NCI-H2227 (cell line): ENCODE measurements around the gene SDF4.
"Not testable (repeated sequence)": the region's sequence is repeated elsewhere in the genome, so short reads cannot be mapped to it uniquely, and the experiment has no call there.

Experiments
- DNase-seq: peaks from one replicate; lab custom pipeline; 2025; ENCODE audit not compliant: unreplicated experiment; lab: John Stamatoyannopoulos, UW

The SDF4 gene

DNA sequence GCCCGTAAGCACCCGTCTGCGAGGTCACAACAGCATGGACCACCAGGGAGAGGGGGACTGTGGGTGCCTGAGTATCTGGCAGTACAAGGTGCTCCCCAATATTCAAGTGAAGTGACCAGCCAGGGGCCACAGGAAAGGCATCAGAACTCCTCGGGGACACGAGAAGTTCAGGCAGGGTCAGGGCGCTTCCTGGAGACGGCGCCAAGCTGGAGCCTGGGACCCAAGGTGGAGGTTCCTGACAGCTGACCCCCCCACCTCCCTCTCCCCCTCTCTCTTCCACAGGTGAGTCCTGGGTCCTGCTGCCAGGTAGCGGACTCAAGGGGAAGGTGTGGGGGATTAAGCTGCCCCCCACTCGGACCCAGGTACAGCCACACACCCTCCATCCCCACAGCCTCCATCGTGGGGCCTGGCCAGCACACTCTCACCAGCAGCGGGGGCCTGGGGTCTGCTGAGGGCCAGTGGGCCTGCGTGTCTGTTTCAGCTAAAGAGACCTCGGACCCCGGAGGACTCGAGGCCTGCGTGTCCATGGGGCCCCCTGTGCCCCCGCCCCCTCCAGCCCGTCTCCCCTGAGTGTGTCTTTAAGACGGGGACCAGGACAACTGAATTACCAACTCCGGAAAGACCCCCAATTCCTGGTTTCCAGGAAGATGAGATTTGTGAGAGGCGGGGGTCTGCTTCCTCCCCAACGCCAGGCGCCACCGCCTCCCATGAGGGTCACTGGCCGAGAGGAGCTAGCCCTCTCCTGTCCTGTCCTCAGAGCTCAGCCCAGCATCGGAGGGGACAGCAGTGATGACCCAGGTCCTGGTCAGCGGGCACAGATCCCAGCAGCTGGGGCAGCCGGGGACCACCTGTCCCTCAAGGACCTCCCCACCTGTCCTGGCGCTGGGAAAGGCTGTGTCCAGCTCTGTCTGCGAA is 31.6 kb downstream of the SDF4 start:
- no peak for DNase-seq

DNA sequence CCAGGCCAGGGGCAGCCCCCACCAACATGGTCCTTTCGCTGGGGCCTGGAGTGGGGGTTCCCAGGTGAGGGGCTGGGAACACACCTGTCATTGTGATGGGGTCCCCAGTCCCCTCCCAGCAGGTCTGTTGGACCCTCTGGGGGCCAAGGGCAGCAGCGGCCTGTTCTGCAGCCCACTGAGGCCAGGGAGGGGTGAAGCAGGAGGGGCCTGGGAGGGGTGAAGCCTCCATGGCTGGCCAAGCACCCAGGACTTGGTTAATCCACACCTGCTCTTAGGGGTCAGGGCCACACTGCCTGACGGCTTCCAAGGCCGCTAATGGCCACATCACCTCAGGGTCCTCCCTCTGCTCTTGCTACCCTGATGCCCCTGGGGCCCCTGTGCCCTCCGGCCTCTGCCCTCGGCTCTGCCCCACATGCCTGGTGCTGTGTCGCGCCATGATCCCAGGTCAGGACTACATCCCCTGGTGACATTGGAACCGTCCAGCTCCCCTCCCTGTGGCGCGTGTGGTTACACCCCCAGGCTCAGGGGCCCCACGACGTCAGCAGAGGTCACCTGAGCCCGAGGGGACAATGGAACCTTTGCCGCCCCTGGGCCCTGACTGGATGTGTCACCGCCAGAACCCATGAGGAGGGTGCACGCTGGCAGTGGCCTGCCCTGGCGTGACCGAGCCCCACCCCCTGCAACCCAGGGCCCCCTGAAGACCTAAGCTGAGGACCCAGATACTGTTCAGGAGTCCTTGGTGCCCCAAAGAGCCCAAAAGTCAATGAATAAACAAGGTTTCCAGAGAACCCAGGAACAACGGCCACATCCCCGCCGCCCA is 32.5 kb downstream of the SDF4 start:
- DNase-seq, result no peak

DNA sequence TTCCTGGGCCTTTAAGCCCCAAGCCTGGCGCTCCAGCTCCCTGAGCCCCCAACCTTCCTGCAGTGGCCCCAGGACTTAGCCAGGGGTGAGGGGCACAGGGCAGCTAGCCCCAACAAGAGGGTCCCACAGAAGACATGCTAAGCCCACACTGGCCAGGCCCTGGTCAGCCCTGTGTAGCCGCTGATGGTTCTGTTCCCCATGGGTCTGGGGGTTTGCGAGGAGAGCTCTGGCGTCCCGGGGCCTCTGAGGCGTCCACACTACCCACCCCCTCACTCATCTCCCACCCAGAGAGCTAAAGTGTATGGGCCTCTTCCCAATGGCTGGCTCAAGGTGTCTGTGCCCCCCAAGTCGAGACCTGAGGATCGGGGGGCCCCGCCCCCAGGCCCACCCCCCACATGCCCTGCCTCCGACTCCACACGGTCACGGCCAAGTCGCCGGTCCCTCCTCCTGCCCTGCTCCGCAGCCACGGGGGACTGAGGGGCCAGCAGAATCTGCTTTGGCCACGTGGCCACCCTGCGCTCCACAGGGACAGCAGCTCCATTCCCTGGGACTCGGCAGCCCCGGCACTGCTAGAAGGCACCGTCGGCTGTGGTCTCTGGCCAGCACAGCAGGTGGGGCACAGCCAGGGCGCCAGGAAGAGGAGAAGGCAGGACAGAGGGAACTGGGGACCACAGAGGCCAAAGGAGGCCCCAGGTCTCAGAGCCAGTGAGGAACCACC is 33.2 kb downstream of the SDF4 start:
- DNase-seq, result no peak

DNA sequence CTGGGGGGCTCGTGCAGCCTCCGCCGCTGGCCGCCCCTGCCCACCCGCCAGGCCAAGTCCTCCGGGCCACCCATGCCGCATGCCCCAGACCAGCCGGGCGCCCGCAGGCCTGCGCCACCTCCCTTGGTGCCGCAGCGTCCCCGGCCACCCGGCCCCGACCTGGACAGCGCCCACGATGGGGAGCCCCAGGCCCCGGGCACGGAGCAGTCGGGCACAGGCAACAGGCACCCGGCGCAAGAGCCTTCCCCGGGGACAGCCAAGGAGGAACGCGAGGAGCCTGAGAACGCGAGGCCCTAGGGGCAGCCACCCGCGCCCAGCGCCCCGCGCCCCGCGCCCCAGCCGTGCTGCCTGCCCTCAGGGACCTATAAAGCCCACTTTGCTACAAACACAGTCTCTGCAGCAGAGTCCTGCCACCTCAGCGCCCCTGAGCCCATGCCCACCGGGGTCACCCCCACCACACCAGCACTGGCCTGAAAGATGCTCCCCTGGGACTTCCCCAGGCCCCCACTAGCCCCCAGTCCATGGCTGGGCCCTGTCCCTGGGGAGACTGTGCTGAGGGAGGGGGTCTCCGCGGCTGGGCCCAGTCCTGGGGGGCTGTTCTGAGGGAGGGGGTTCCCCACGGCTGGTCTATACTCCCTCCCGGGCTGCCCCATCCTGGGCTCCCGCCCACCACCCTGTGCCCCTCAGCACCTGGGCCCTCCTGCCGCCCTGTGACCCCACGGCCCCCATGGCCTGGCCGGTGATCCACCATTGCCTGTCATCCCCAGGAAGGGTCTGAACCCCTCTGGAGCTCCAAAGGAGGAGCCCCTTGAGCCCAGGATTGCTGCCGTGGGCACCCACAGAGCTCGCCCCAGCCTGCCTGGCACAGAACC is 34.0 kb downstream of the SDF4 start:
- no peak for DNase-seq

GRCh38 chr1:1197188-1197500 is 34.7 kb downstream of the SDF4 start:
- no peak for DNase-seq

GRCh38 chr1:1196431-1197187 is 35.2 kb downstream of the SDF4 start:
- no peak for DNase-seq

GRCh38 chr1:1195726-1196125 is 36.1 kb downstream of the SDF4 start:
- not testable (repeated sequence) for DNase-seq

- DNase-seq, result no peak
These were observed 37.1 kb downstream of the SDF4 start for GRCh38 chr1:1194723-1195122.

DNA sequence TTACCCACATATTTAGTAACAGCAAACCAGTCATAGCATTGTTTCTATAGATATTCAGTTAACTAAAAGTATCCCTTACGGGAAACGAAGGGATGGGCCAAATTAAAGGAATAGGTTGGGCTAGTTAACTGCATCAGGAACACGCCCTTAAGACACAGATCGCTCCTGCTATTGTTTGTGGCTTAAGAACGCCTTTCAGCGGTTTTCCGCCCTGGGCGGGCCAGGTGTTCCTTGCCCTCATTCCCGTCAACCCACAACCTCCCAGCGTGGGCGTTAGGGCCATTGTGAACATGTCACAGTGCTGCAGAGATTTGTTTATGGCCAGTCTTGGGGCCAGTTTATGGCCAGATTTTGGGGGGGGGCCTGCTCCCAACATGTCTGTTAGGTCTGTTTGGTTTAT is 40.1 kb downstream of the SDF4 start:
- DNase-seq, result no peak

DNA sequence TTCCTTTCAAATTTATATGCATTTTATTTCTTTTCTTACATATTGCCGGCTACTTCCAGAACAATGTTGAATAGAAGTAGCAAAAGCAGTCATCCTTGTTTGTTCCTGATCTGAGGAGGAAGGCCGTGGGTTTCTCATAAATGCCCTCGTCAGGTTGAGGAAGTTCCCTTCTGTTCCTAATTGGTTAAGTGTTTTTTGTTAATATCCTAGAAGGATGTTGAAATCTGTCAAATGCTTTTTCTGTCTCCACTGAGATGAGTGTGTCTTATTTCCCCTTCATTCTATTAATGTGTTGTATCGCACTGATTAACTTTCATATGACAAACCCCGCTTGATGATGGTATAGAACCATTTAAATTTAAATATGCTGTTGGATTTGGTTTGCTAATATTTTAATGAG is 42.7 kb downstream of the SDF4 start:
- no peak for DNase-seq

DNA sequence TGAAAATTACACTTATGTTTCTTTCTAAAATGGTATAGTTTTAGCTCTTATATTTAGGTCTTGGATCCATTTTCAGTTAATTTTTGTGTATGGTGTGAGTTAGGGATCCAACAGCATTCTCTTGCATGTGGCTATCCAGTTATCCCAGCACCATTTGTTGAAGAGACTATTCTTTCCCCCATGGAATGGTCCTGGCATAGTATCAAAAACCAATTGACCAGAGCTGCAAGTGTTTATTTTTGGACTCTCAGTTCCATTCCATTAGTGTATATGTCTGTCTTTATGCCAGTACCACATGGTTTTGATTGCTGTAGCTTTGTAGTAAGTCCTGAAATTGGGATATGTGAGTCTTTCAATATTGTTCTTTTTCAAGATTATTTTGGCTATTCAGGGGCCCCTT is 43.9 kb downstream of the SDF4 start:
- DNase-seq, result no peak

- DNase-seq, result no peak
These were observed 46.6 kb downstream of the SDF4 start for GRCh38 chr1:1185101-1185765.

GRCh38 chr1:1183833-1184775 is 47.7 kb downstream of the SDF4 start:
- DNase-seq, result no peak

- no peak for DNase-seq
These were observed 48.5 kb downstream of the SDF4 start for GRCh38 chr1:1183221-1183747.

DNA sequence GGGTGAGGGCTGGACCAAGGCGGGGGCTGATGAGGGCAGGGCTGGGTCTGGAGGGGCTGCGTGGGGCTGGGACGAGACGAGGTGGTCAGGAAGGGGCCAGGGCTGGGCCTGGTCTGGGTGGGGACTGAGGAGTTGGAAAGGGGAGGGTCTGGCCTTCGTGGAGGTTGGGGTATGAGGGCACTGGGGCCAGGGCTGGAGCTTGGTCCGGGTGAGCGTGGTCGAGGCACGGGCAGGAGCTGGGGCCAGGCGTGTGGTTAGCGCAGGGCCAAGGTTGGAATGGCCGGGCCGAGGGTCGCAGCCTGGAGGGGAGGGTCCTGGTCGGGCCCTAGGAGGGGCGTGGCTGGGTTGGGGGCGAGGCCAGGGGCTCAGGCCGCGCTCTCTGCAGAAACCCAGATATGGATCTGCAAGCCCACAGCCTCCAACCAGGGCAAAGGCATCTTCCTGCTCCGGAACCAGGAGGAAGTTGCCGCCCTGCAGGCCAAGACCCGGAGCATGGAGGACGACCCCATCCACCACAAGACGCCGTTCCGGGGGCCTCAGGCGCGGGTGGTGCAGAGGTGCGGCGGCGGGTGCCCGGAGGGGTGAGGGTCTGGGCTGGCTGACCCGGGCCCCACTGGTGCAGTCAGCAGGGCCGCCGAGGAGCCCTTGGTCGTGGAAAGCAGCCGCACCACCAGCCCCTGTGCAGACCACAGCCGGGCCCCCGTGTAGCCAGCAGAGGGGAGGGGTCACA is 49.1 kb downstream of the SDF4 start:
- no peak for DNase-seq

GRCh38 chr1:1181938-1182410 is 49.8 kb downstream of the SDF4 start:
- DNase-seq, result no peak
